CD8-positive, alpha-beta memory T cell (primary cell): ENCODE results near the gene TTLL13. TPM values are rescaled to one million over a fixed set of nuclear protein-coding genes. Genes with fewer than 3 reads are reported as not detected.

Source experiments
- CTCF ChIA-PET: fragments of 350-600 bp; sonication (Branson Sonifier 250); formaldehyde crosslinking; loops from one replicate; lab custom pipeline; 2021; ENCODE audit warnings: antibody characterized with exemption; lab: Charles Lee
- POLR2A ChIA-PET: fragments of 350-600 bp; sonication (Branson Sonifier 250); formaldehyde crosslinking; loops from one replicate; lab custom pipeline; 2021; ENCODE audit warnings: antibody characterized with exemption; lab: Charles Lee
- DNase-seq, 5 donors: peaks; one replicate each; pipeline versions ENCODE4 v3.0.0 to v3.0.0-alpha.2; 2020 to 2022; ENCODE audit warnings: mixed read lengths in 1 of 5
- H3K27ac ChIP-seq: one replicate; pipeline ENCODE4 v1.7.0; 2013; ENCODE audit warnings: low read depth, mild to moderate bottlenecking, low read length, moderate library complexity
- H3K27me3 ChIP-seq: 2 replicates; pipeline ENCODE4 v1.7.0; 2013; ENCODE audit warnings: low read length, mild to moderate bottlenecking; ENCODE audit not compliant: insufficient read depth, poor library complexity, severe bottlenecking
- H3K36me3 ChIP-seq: 2 replicates; pipeline ENCODE4 v1.7.0; 2013; ENCODE audit warnings: mild to moderate bottlenecking, low read length, moderate library complexity; ENCODE audit not compliant: insufficient read depth
- H3K4me1 ChIP-seq: 2 replicates; pipeline ENCODE4 v1.7.0; 2013; ENCODE audit warnings: mild to moderate bottlenecking, low read length, moderate library complexity; ENCODE audit not compliant: insufficient read depth
- H3K4me3 ChIP-seq: 2 replicates; pipeline ENCODE4 v1.7.0; 2013; ENCODE audit warnings: mild to moderate bottlenecking, low read length
- H3K9me3 ChIP-seq: 2 replicates; pipeline ENCODE4 v1.7.0; 2013; ENCODE audit warnings: mild to moderate bottlenecking, low read length
- H3K27ac Mint-ChIP-seq, 8 donors: one replicate each; pipeline ENCODE4 v1.8.0; 2020 to 2021; ENCODE audit warnings: mixed read lengths in 8 of 8, mild to moderate bottlenecking in 6 of 8, inconsistent platforms in 3 of 8, moderate library complexity in 3 of 8
- H3K27me3 Mint-ChIP-seq, 2 donors: one replicate each; pipeline ENCODE4 v1.8.0; 2020 to 2021; ENCODE audit warnings: mixed read lengths in 2 of 2, mild to moderate bottlenecking in 1 of 2, moderate library complexity in 1 of 2
- H3K36me3 Mint-ChIP-seq, 3 donors: one replicate each; pipeline ENCODE4 v1.8.0; 2020 to 2021; ENCODE audit warnings: mixed read lengths in 3 of 3, inconsistent platforms in 1 of 3, mild to moderate bottlenecking in 1 of 3
- H3K4me1 Mint-ChIP-seq, 3 donors: one replicate each; pipeline ENCODE4 v1.8.0; 2020 to 2021; ENCODE audit warnings: mixed read lengths in 3 of 3, inconsistent platforms in 1 of 3, mild to moderate bottlenecking in 1 of 3
- H3K4me3 Mint-ChIP-seq, 7 donors: one replicate each; pipeline ENCODE4 v1.8.0; 2020 to 2021; ENCODE audit warnings: mixed read lengths in 7 of 7, mild to moderate bottlenecking in 6 of 7, moderate library complexity in 4 of 7, inconsistent platforms in 2 of 7
- H3K9me3 Mint-ChIP-seq, 5 donors: one replicate each; pipeline ENCODE4 v1.8.0; 2020 to 2022; ENCODE audit warnings: mixed read lengths in 5 of 5, mild to moderate bottlenecking in 3 of 5, moderate library complexity in 2 of 5, inconsistent platforms in 1 of 5
- polyA plus RNA-seq: library from polyadenylated mRNA; unstranded; fragments of 300-500 nt; fragmentation: Illumina TruSeq; gene quantifications from one replicate; pipeline ENCODE4 v1.2.3, GENCODE V29; 2021
- total RNA-seq, 2 experiments: library from RNA; stranded (reverse); gene quantifications; one replicate each; pipeline ENCODE4 v1.2.3, GENCODE V29; 2021

TTLL13 gene
- total and polyA plus RNA-seq, 3 experiments from 2014 or later: 0.17 to 0.80 TPM; not detected in 1

- POLR2A ChIA-PET: no interaction called here
- Histone ChIP-seq H3K9me3 (no peaks in the 10 kb centered on the region), H3K4me1 (peaks cover 37% of the 10 kb centered on the region), H3K27me3 (no peaks in the 10 kb centered on the region), H3K36me3 (peaks cover 3% of the 10 kb centered on the region), H3K4me3 (peak overlapping the region; percentile 87), H3K27ac (peak overlapping the region; percentile 96)
- peaks cover 0 to 29% (median 8%) of the 10 kb centered on the region in 3 donors for H3K36me3 Mint-ChIP-seq
- H3K27ac Mint-ChIP-seq: peak overlapping the region; percentile 95 to 100 (median 100)
- H3K4me1 Mint-ChIP-seq: peaks cover 39 to 48% (median 47%) of the 10 kb centered on the region in 3 donors
- DNase-seq: peak in 1 of 5 donors; percentile 15
- CTCF ChIA-PET: no interaction called here
- H3K27me3 Mint-ChIP-seq: no peaks in the 10 kb centered on the region
- no peaks in the 10 kb centered on the region for H3K9me3 Mint-ChIP-seq
- peak overlapping the region; percentile 94 to 99 (median 96) for H3K4me3 Mint-ChIP-seq
These were observed 15.3 kb downstream of the TTLL13 start for GRCh38 chr15:90264671-90265070.

- H3K27ac ChIP-seq: peak within 1 kb of the TSS; percentile 96
- H3K4me1 ChIP-seq: peaks cover 44% of the 10 kb centered on the region
- POLR2A ChIA-PET: interaction anchor here (0.6 to 1.8 kb wide), 8 partner anchors 32 to 667 kb away, joined by 3 to 15 read pairs (median 5); partner anchors contain the start of genes CIB1, GDPGP1, HDDC3 and IQGAP1
- Mint-ChIP-seq H3K4me3 (peak within 1 kb of the TSS; percentile 94 to 99 (median 96)), H3K36me3 (peaks cover 3 to 37% (median 15%) of the 10 kb centered on the region in 3 donors), H3K27me3 (no peaks in the 10 kb centered on the region), H3K4me1 (peaks cover 47 to 56% (median 53%) of the 10 kb centered on the region in 3 donors), H3K9me3 (no peaks in the 10 kb centered on the region), H3K27ac (peak within 1 kb of the TSS; percentile 95 to 100 (median 100))
- CTCF ChIA-PET: interaction anchor here (1.0 to 1.6 kb wide), 5 partner anchors 32 to 666 kb away, joined by 3 to 8 read pairs (median 5); partner anchors contain the start of genes CIB1, GDPGP1 and HDDC3
- H3K27me3 ChIP-seq: no peaks in the 10 kb centered on the region
- DNase-seq: peak; percentile 85 to 95 (median 92)
- no peaks in the 10 kb centered on the region for H3K9me3 ChIP-seq
- peaks cover 11% of the 10 kb centered on the region for H3K36me3 ChIP-seq
- H3K4me3 ChIP-seq: peak within 1 kb of the TSS; percentile 87
These were observed 16.1 kb downstream of the TTLL13 start, which contains the start of gene NGRN for GRCh38 chr15:90265271-90266060. Gene NGRN (plus strand): TSS chr15:90265672. CDS start chr15:90265713, 41 bp downstream.

- H3K27ac Mint-ChIP-seq: peak overlapping the region; percentile 95 to 100 (median 100)
- H3K27me3 Mint-ChIP-seq: no peaks in the 10 kb centered on the region
- peak overlapping the region; percentile 87 for H3K4me3 ChIP-seq
- ChIA-PET POLR2A (interaction anchor here (0.5 to 1.8 kb wide), 9 partner anchors 32 to 666 kb away, joined by 3 to 15 read pairs (median 4); partner anchors contain the start of genes CIB1, GDPGP1, HDDC3 and IQGAP1), CTCF (interaction anchor here (1.0 to 1.6 kb wide), 5 partner anchors 32 to 666 kb away, joined by 3 to 8 read pairs (median 5); partner anchors contain the start of genes CIB1, GDPGP1 and HDDC3)
- H3K27ac ChIP-seq: peak overlapping the region; percentile 96
- H3K9me3 ChIP-seq: no peaks in the 10 kb centered on the region
- peaks cover 50 to 62% (median 58%) of the 10 kb centered on the region in 3 donors for H3K4me1 Mint-ChIP-seq
- no peaks in the 10 kb centered on the region for H3K9me3 Mint-ChIP-seq
- peak overlapping the region; percentile 94 to 99 (median 96) for H3K4me3 Mint-ChIP-seq
- no peaks in the 10 kb centered on the region for H3K27me3 ChIP-seq
- DNase-seq: peak in 3 of 5 donors; percentile 8 to 61 (median 54)
- peaks cover 17% of the 10 kb centered on the region for H3K36me3 ChIP-seq
- H3K4me1 ChIP-seq: peaks cover 45% of the 10 kb centered on the region
- H3K36me3 Mint-ChIP-seq: peaks cover 4 to 43% (median 16%) of the 10 kb centered on the region in 3 donors
These were observed 16.7 kb downstream of the TTLL13 start for GRCh38 chr15:90266061-90266431.

- Histone ChIP-seq H3K4me1 (peaks cover 49% of the 10 kb centered on the region), H3K36me3 (peaks cover 21% of the 10 kb centered on the region), H3K9me3 (no peaks in the 10 kb centered on the region), H3K27me3 (no peaks in the 10 kb centered on the region), H3K4me3 (peak overlapping the region; percentile 87), H3K27ac (peak overlapping the region; percentile 96)
- POLR2A ChIA-PET: interaction anchor here (0.5 to 1.8 kb wide), 6 partner anchors 33 to 220 kb away, joined by 3 to 15 read pairs (median 6); partner anchors contain the start of genes CIB1, GDPGP1 and SEMA4B
- H3K27ac Mint-ChIP-seq: peak overlapping the region; percentile 95 to 100 (median 100)
- peak in 2 of 5 donors; percentile 5 to 12 for DNase-seq
- H3K4me3 Mint-ChIP-seq: peak overlapping the region; percentile 94 to 99 (median 96)
- CTCF ChIA-PET: interaction anchor here (1.0 to 1.6 kb wide), 5 partner anchors 33 to 665 kb away, joined by 3 to 8 read pairs (median 5); partner anchors contain the start of genes CIB1, GDPGP1 and HDDC3
- H3K9me3 Mint-ChIP-seq: no peaks in the 10 kb centered on the region
- no peaks in the 10 kb centered on the region for H3K27me3 Mint-ChIP-seq
- peaks cover 4 to 48% (median 18%) of the 10 kb centered on the region in 3 donors for H3K36me3 Mint-ChIP-seq
- H3K4me1 Mint-ChIP-seq: peaks cover 54 to 66% (median 62%) of the 10 kb centered on the region in 3 donors
These were observed 17.1 kb downstream of the TTLL13 start for GRCh38 chr15:90266485-90266884.

GRCh38 chr15:90268415-90268814 is 19.1 kb downstream of the TTLL13 start:
- peaks cover 4 to 67% (median 23%) of the 10 kb centered on the region in 3 donors for H3K36me3 Mint-ChIP-seq
- H3K4me3 ChIP-seq: no peak overlapping the region
- CTCF ChIA-PET: interaction anchor here (1.0 to 1.8 kb wide), 5 partner anchors 15 to 52 kb away, joined by 3 to 4 read pairs (median 3); partner anchors contain the start of genes CIB1 and GDPGP1

GRCh38 chr15:90270502-90271150 is 21.3 kb downstream of the TTLL13 start:
- H3K4me3 ChIP-seq: no peak overlapping the region
- no peaks in the 10 kb centered on the region for H3K27me3 Mint-ChIP-seq
- no peaks in the 10 kb centered on the region for H3K9me3 Mint-ChIP-seq
- H3K27ac ChIP-seq: no peak overlapping the region
- POLR2A ChIA-PET: no interaction called here
- no peaks in the 10 kb centered on the region for H3K9me3 ChIP-seq
- H3K36me3 ChIP-seq: peaks cover 33% of the 10 kb centered on the region
- DNase-seq: no peak
- H3K27me3 ChIP-seq: no peaks in the 10 kb centered on the region
- CTCF ChIA-PET: interaction anchor here (0.6 to 0.9 kb wide), 2 partner anchors 40 to 201 kb away, joined by 3 to 4 read pairs; no protein-coding TSS in a partner anchor
- H3K36me3 Mint-ChIP-seq: peaks cover 4 to 77% (median 26%) of the 10 kb centered on the region in 3 donors
- H3K4me1 Mint-ChIP-seq: peaks cover 55 to 69% (median 66%) of the 10 kb centered on the region in 3 donors
- peaks cover 43% of the 10 kb centered on the region for H3K4me1 ChIP-seq
- H3K4me3 Mint-ChIP-seq: peak overlapping the region in 5 of 7 donors; percentile 8 to 80 (median 58)
- peak overlapping the region; percentile 10 to 89 (median 52) for H3K27ac Mint-ChIP-seq

More at GRCh38 chr15:90268415-90268814, 19.1 kb downstream of the TTLL13 start:
- Histone ChIP-seq H3K9me3 (no peaks in the 10 kb centered on the region), H3K4me1 (peaks cover 54% of the 10 kb centered on the region), H3K36me3 (peaks cover 33% of the 10 kb centered on the region), H3K27me3 (no peaks in the 10 kb centered on the region), H3K27ac (no peak overlapping the region)
- peak overlapping the region in 7 of 8 donors; percentile 14 to 100 (median 77) for H3K27ac Mint-ChIP-seq
- no peak for DNase-seq
- peak overlapping the region; percentile 72 to 99 (median 95) for H3K4me3 Mint-ChIP-seq
- no peaks in the 10 kb centered on the region for H3K9me3 Mint-ChIP-seq
- POLR2A ChIA-PET: interaction anchor here (0.5 kb wide), 1 partner anchor 22 kb away, joined by 3 read pairs; no protein-coding TSS in a partner anchor
- no peaks in the 10 kb centered on the region for H3K27me3 Mint-ChIP-seq
- peaks cover 62 to 82% (median 81%) of the 10 kb centered on the region in 3 donors for H3K4me1 Mint-ChIP-seq
